ENCODE measurements around the gene RNF31. TPM values are rescaled to one million over a fixed set of nuclear protein-coding genes. Genes with fewer than 3 reads are reported as not detected.

Gene RNF31
- total and polyA plus RNA-seq, 2 of the 13 experiments (the other 11 are each of a cell fraction or from before 2014, with no cell fraction given), result 48.2 to 86.8 TPM

DNA sequence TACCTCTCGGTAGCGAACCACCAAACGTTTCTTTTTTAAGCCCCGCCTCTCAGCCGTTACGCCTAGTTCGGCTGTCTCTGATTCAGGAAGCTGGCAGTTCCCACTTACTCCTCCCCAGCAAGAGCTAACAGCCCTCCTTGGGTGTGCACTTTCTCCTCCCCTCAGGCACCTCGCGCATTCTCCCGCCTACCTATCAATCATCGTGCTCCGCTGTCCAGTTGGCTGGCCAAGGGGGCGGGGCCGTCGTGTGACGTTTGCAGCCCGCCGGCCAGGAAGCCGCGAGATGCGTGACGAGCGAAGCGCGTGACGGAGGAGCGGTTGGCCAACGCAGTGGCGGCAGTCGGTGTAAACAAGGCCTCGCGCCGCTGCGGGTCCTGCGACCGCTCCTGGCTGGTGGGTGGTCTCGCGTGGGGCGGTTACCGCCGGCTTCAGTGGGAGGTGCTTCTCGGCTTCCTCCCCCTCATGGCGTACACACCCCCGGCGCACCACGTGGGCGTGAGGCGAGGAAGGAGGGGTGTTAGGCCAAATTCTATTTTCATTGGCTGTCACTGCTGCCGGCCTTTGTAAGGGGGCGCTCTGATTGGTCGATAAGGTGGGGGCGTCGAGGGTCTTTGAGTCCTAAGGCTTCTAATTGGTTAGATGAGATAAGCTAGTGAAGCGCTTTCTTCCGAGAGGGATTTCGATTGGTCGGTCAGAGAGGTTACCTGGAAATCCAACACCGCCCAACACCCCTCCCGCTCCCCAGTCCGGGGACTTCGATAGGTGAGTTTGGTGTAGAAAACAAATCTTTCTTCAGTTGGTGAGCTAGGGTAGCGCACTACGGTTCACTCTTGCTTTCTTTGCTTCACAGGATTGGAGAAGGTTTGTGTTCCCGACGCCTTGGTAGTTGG, 32.5 kb upstream of the RNF31 start, which contains the start of the genes DCAF11 and NRL (continued):
- TF ChIP-seq, protein P1, sequence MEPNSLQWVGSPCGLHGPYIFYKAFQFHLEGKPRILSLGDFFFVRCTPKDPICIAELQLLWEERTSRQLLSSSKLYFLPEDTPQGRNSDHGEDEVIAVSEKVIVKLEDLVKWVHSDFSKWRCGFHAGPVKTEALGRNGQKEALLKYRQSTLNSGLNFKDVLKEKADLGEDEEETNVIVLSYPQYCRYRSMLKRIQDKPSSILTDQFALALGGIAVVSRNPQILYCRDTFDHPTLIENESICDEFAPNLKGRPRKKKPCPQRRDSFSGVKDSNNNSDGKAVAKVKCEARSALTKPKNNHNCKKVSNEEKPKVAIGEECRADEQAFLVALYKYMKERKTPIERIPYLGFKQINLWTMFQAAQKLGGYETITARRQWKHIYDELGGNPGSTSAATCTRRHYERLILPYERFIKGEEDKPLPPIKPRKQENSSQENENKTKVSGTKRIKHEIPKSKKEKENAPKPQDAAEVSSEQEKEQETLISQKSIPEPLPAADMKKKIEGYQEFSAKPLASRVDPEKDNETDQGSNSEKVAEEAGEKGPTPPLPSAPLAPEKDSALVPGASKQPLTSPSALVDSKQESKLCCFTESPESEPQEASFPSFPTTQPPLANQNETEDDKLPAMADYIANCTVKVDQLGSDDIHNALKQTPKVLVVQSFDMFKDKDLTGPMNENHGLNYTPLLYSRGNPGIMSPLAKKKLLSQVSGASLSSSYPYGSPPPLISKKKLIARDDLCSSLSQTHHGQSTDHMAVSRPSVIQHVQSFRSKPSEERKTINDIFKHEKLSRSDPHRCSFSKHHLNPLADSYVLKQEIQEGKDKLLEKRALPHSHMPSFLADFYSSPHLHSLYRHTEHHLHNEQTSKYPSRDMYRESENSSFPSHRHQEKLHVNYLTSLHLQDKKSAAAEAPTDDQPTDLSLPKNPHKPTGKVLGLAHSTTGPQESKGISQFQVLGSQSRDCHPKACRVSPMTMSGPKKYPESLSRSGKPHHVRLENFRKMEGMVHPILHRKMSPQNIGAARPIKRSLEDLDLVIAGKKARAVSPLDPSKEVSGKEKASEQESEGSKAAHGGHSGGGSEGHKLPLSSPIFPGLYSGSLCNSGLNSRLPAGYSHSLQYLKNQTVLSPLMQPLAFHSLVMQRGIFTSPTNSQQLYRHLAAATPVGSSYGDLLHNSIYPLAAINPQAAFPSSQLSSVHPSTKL (CRISPR knock-in tag; IDR thresholded peaks at IDR 0.05), result peak; percentile 91
- TF ChIP-seq, protein P2, sequence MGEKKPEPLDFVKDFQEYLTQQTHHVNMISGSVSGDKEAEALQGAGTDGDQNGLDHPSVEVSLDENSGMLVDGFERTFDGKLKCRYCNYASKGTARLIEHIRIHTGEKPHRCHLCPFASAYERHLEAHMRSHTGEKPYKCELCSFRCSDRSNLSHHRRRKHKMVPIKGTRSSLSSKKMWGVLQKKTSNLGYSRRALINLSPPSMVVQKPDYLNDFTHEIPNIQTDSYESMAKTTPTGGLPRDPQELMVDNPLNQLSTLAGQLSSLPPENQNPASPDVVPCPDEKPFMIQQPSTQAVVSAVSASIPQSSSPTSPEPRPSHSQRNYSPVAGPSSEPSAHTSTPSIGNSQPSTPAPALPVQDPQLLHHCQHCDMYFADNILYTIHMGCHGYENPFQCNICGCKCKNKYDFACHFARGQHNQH (CRISPR knock-in tag; IDR thresholded peaks at IDR 0.05), result peak; percentile 89; the same call in 1 of the 2 replicates
- TF ChIP-seq ZNF598 (CRISPR knock-in tag; IDR thresholded peaks at IDR 0.05; ENCODE audit: borderline replicate concordance) (peak; percentile 100), PRPF4 (IDR thresholded peaks at IDR 0.05; ENCODE audit: low read depth, low read length, poor library complexity, severe bottlenecking) (no peak), ZNF251 (CRISPR knock-in tag; IDR thresholded peaks at IDR 0.05) (no peak), ZNF383 (CRISPR knock-in tag; IDR thresholded peaks at IDR 0.05; ENCODE audit: borderline replicate concordance) (no peak), ZSCAN30 (CRISPR knock-in tag; IDR thresholded peaks at IDR 0.05) (no peak), HNF4A (CRISPR knock-in tag; IDR thresholded peaks at IDR 0.05) (peak; percentile 57), NPAS2 (CRISPR knock-in tag; IDR thresholded peaks at IDR 0.05; ENCODE audit: borderline replicate concordance) (no peak), EEA1 (CRISPR knock-in tag; IDR thresholded peaks at IDR 0.05; ENCODE audit: borderline replicate concordance) (peak; percentile 99), YY1 (IDR thresholded peaks at IDR 0.05; ENCODE audit: insufficient read depth, insufficient replicate concordance, low read depth, low read length) (peak; percentile 84), HNRNPL (IDR thresholded peaks at IDR 0.05; ENCODE audit: low read depth, low read length) (0 out of 2 replicates have a peak, but pooled peaks have one; percentile 15), ZNF879 (CRISPR knock-in tag; IDR thresholded peaks at IDR 0.05) (peak; percentile 93; the same call in 1 of the 2 replicates), NR1H2 (CRISPR knock-in tag; IDR thresholded peaks at IDR 0.05; ENCODE audit: borderline replicate concordance, low read depth) (0 out of 2 replicates have a peak, but pooled peaks have one; percentile 10), RBM22 (optimal IDR thresholded peaks at IDR 0.05; ENCODE audit: low read length) (peak; percentile 3), SALL2 (CRISPR knock-in tag; IDR thresholded peaks at IDR 0.05) (peak; percentile 91; the same call in 1 of the 2 replicates), ISL2 (CRISPR knock-in tag; IDR thresholded peaks at IDR 0.05) (peak; percentile 89), ZNF331 (CRISPR knock-in tag; IDR thresholded peaks at IDR 0.05) (peak; percentile 96), U2AF1 (optimal IDR thresholded peaks at IDR 0.05; ENCODE audit: low read depth, low read length) (peak; percentile 64)
- TF ChIP-seq, protein P3, sequence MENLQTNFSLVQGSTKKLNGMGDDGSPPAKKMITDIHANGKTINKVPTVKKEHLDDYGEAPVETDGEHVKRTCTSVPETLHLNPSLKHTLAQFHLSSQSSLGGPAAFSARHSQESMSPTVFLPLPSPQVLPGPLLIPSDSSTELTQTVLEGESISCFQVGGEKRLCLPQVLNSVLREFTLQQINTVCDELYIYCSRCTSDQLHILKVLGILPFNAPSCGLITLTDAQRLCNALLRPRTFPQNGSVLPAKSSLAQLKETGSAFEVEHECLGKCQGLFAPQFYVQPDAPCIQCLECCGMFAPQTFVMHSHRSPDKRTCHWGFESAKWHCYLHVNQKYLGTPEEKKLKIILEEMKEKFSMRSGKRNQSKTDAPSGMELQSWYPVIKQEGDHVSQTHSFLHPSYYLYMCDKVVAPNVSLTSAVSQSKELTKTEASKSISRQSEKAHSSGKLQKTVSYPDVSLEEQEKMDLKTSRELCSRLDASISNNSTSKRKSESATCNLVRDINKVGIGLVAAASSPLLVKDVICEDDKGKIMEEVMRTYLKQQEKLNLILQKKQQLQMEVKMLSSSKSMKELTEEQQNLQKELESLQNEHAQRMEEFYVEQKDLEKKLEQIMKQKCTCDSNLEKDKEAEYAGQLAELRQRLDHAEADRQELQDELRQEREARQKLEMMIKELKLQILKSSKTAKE (CRISPR knock-in tag; IDR thresholded peaks at IDR 0.05; ENCODE audit: borderline replicate concordance), result no peak
- TF ChIP-seq, protein P4, sequence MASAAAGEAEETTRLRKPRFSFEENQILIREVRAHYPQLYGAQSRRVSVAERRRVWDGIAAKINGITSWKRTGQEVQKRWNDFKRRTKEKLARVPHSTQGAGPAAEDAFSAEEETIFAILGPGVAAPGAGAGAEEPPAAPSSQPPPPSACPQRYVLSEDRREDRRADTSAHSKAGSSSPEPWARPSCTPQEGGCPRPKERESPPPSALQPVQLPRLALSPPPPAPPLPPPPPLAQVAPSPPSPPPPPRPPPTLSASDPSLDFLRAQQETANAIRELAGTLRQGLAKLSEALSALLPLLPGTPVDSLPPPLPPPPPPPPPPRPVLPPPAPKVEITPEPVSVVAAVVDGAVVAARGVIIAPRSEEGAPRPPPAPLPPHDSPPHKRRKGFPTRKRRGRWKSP (CRISPR knock-in tag; IDR thresholded peaks at IDR 0.05), result no peak

Data from HepG2 (cell line).